Measurements from ENCODE around the gene FBLN2. TPM values are rescaled to one million over a fixed set of nuclear protein-coding genes. Genes with fewer than 3 reads are reported as not detected.
A peak's percentile ranks its signal among the peaks of the same experiment; 100 is the strongest.

The FBLN2 gene
- total RNA-seq, 1 donor from 2014 or later: 10.4 TPM

- no peak for ATAC-seq
Observed at GRCh38 chr3:13668136-13668535, 119.2 kb downstream of the FBLN2 start.

GRCh38 chr3:13669457-13669856 lies 120.5 kb downstream of the FBLN2 start:
- ATAC-seq: no peak

- no peak for ATAC-seq
Observed at GRCh38 chr3:13670292-13670691, 121.4 kb downstream of the FBLN2 start.

GRCh38 chr3:13671482-13672233 lies 122.7 kb downstream of the FBLN2 start:
- no peak for ATAC-seq

- no peak for ATAC-seq
Observed at GRCh38 chr3:13673207-13673606, 124.3 kb downstream of the FBLN2 start.

- no peak for ATAC-seq
Observed at GRCh38 chr3:13674538-13675185, 125.7 kb downstream of the FBLN2 start.

- no peak for ATAC-seq
Observed at GRCh38 chr3:13676356-13677017, 127.6 kb downstream of the FBLN2 start.

GRCh38 chr3:13677272-13677671 lies 128.3 kb downstream of the FBLN2 start:
- ATAC-seq: no peak

- ATAC-seq: peak; percentile 28
Observed at GRCh38 chr3:13681931-13682330, 133.0 kb downstream of the FBLN2 start.

- no peak for ATAC-seq
Observed at GRCh38 chr3:13682331-13683013, 133.5 kb downstream of the FBLN2 start.

GRCh38 chr3:13683288-13683687 lies 134.4 kb downstream of the FBLN2 start:
- no peak for ATAC-seq

- ATAC-seq: no peak
Observed at GRCh38 chr3:13683772-13684171, 134.8 kb downstream of the FBLN2 start.

GRCh38 chr3:13684350-13684749 lies 135.4 kb downstream of the FBLN2 start:
- ATAC-seq: no peak

- no peak for ATAC-seq
Observed at GRCh38 chr3:13684854-13685253, 135.9 kb downstream of the FBLN2 start.

- ATAC-seq: no peak
Observed at GRCh38 chr3:13685721-13686120, 136.8 kb downstream of the FBLN2 start.

- ATAC-seq: no peak
Observed at GRCh38 chr3:13686367-13687160, 137.6 kb downstream of the FBLN2 start.

- no peak for ATAC-seq
Observed at GRCh38 chr3:13687517-13687943, 138.6 kb downstream of the FBLN2 start.

Other genes starting within 250 kb of the FBLN2 start
- 14.9 TPM for gene NUP210, start 128.8 kb upstream of the FBLN2 start, total RNA-seq
- gene HDAC11, start 68.8 kb upstream of the FBLN2 start, total RNA-seq: 15.9 TPM

Data from esophagus mucosa (tissue), 1 donor.